Measurements from ENCODE around the gene SNRK.

SNRK gene

DNA sequence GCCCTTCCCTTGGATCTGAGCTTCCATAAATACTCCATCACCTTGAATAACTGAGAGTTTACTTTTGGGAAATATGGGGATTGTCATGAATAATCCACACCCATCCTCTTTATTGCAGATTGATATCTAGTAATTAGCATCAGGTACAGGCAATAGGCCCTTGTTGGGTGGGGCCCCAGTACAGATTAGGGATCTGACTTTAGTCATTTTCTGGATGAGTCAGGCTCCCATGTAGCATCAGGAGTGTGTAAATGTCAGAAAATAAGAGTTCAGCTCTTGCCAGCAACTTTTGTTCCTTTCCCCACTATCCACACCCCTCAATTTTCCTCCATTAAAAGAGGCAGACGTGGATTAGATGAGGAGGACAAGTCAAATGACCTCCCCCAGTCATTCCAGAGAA is 17.7 kb upstream of the SNRK start:
- DNase-seq (ENCODE audit: low read depth in 2 of 2): no peak

DNA sequence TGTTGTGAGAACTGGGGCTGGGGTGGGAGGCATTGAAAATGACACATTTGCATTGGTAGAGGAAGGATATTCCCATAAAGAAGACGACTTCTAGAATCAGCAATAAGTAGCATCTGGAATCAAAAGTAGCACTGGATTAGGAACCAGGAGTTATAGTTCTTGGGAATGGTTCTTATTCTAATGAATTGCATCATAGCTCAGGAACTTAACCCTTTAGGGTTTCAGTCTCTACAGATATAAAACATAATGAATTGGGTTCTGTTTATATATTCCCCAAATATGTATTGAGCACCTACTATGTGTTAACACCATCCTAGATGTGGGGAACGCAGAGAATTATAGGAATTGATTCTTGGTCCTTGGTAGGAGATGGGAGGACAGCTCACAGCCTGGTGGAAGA is 16.3 kb upstream of the SNRK start:
- no peak for DNase-seq (ENCODE audit: low read depth in 2 of 2)

DNA sequence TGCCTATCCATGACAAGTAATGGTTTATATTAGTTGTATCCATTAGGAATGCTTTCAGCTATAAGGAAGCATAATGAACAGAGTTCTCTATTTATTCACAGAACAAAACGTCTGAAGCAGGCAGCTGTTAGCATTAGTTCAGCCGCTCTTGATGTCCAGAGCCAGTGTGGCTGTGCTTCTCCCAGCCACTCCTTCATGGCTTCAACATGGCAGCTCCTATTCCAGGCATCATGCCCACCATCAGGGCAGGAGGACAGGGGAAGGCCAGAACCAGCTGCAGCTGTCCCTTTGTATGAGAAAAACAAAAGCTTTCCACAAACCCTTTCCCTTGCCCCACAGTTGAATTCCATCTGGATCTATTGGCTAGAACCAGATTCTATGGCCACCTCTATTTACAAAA is 12.9 kb upstream of the SNRK start:
- DNase-seq (ENCODE audit: low read depth in 2 of 2): no peak

DNA sequence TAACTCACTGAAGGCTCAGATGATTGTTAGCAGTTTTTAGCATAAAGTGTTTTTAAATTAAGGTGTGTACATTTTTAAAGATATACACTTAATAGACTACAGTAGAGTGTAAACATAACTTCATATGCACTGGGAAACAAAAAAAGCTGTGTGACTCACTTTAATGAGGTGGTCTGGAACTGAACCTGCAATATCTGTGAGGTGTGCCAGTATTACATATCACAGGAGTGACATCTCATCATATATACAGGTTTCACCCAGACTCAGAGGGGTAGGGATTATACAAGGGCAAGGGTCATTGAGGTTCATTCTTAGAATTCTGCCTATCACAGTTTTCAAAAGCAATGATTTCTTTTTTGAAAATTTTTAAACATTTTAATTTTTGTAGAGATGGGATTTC is 7.3 kb upstream of the SNRK start:
- DNase-seq (ENCODE audit: low read depth in 2 of 2): no peak

DNA sequence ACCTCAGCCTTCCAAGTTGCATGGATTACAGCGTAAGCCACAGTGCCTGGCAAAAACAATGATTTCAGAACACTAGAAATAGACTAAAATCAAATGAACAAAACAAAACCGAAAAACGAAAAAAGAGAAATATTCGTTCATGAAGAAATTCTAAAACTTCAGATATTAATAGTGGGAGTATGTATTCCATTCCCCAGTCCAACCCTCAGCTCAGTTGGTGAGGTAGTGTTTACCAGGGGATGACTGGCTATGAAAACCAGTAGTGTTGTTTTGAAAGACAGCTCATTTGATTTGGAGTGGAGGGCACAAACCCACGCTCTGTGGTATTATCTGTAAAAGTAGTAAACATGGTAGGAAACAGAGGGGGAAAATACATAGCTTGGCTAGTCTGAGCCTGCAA is 6.8 kb upstream of the SNRK start:
- no peak for DNase-seq (ENCODE audit: low read depth in 2 of 2)

DNA sequence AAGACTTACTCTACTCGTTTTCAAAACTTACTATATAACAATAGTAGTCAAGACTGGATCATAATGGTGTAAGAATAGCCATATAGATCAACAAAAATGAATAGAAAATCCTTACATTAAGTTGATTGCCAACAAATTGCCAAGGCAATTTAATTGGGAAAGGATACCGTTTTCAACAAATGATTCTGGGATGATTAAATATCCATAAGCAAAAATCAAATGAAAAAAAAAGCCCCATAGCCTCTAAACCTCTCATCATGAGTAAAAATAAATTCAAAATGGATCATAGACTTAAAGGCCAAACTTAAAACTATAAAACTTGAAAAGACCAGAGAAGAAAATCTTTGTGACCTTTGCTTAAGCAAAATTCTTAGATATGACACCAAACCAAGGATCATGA is 5.3 kb upstream of the SNRK start:
- no peak for DNase-seq (ENCODE audit: low read depth in 2 of 2)

DNA sequence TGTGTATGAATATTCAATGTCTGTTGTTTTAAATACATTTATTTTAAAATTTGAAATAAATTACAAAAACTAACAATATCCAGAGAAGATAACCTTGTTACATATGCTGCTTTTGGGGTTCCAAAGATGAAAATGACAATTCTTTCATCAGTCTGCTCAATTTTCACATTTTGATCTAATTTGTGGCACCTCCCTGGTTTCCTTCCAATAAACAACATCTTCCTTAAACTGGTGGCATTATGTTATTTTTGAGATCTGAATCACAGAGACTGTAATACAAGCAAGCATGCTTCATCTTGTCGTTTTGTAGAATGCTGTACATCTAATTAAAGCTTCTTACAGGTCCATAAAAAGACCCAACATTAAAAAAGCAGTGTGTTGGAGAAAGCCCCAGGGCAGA is 2.2 kb upstream of the SNRK start:
- DNase-seq (ENCODE audit: low read depth in 2 of 2): no peak

DNA sequence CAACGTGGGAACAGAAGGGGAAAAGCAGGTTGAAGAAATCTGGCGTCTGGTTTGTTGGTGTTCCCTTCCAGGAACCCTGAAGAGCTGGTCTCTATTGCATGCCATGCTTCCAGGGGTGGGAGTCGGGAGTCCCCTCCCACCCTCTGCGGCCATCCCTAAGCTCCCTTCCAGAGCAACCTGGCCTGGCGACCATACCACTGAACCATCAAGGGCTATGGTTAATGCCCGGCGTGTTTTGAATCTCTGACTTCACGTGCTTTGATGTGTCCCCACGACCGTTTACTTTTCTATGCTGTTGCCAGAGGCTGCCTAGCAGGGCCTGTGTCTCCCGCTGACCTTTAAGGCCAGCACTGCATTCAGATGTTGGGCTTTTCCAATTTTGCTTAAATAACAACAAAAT is 696 bp upstream of the SNRK start:
- DNase-seq (ENCODE audit: low read depth in 2 of 2): no peak

DNA sequence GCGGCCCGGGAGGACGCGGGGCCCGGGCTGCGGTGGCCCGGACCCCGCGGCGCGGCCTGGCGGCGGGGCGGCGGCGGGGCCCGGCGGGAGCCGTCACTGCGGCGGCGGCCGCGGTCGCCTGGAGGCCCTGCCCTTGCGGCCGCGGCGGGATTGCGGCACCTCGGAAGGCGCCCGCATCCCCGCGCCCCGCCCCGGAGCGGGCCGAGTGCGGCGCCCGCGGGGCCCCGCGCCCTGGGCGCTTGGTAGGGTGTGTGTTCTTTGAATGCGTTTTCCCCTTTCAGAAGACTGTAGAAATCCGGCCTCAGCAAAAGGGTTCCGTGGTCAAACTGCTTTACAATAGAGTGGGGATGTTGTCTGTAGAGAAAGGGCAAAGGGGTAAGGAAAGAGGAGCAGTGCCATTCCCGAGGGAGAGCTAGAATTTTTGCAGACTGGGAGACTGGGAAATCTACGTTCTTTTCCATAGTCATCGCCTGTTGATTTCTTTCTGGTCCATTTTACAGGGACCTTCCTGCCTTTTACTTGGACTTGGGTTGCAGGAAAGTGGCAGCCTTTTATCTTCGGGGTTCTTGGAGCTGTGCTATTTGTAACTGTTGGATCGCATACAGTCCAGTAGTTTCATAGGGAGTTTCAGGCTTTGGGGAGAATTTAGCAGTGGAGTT is 630 bp downstream of the SNRK start:
- no peak for DNase-seq (ENCODE audit: low read depth in 2 of 2)

DNA sequence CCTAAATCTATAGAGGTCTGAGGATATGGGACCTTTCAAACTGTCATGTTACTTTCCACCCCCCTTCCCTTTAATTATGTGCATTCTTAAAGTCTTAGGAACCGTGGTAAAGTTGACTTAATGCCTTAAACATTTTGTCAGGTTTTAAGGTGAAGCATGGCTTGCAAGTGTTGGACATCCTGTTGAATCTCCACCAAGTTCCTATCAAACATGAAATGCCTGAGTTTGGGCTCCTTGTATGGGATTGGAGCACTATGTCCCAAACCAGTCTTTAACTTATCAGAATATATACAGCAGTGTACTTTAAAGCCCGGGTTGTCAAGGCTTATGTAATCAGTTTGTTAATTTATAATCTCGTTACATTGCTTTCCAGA is 1.1 kb downstream of the SNRK start:
- no peak for DNase-seq (ENCODE audit: low read depth in 2 of 2)

DNA sequence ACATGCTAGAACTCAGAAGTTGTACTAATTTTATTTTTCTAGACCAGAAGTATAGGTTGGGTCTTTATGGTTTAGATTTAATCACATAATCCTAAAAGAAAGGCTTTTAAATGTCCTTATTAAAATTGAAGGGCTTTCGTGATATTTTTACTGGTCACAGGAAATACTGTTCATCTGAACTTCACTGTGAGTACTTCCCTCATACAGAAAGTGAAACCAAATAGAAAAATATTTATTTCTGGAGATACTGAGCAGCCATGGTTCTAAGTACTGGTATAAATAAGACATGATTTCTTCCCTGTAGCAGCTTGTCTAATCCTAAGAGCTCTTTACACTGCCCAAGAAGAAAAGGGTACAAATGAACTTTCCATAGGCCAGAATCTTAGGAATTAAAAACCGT is 2.0 kb downstream of the SNRK start:
- DNase-seq (ENCODE audit: low read depth in 2 of 2): no peak

DNA sequence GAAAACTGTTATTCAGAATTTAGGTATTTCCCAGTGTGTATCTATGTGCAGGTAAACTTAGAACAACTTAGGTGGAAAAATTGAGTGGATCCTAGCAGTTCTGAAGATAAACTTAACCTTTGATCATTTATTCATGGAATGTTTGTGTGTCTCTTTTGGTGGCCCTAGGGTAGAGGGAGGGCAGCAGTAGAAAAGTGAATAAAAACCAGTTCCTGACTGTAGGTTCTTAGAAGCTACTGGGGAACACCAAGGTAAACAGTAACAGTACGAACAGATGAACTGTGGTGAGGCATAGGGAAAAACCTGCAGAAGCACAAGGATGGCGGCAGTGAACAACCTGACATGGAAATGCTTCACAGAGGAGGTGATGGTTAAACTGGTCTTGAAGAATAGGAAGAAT is 2.5 kb downstream of the SNRK start:
- DNase-seq (ENCODE audit: low read depth in 2 of 2): no peak

DNA sequence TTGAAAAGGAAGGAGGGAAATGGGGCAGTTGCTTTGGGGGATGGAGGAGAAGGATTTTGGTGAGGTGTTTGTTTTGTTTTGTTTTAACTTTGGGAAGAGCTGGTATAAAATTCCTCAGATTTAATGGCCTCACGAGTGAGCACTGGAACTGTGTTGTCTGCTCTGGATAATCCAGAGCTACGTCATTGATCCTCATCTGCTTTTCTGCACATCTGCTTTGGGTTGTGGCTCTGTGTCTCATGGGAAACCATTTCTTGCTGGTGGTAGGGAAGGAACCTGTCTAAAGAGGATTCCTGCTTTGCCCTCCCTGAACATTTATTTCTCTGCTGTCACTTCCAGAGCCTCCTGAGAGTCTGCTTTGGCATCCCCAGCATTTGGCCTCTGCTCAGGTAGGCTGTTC is 3.1 kb downstream of the SNRK start:
- no peak for DNase-seq (ENCODE audit: low read depth in 2 of 2)

DNA sequence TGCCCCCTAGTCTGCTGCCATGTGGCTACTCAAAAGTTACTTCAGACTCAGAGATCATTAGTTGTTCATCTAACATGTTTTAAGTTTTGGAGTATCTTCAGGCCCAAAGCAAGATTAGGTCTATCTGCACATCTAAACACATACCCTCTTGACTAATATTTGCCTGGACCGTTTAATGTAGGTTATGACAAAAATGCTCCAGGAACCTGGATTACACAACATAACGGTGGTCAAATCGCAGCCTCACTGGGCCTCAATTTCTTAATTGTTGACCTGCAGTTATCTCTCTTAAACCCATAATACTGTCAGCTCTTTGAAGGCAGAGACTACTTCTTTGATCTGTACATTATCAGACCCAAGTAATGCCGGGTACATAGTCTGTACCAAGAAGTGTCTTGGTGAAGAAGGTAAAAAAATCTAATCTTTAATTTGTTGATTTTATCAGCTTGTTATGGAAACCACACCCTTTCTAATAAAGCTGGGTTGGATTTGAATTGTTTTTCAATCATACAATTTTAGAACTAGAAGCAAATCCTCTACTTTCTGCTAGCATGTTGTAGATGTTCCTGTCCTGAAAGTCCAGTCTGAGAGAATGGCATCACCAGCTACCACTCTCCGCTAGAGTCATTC is 3.6 kb downstream of the SNRK start:
- DNase-seq (ENCODE audit: low read depth in 2 of 2): no peak

DNA sequence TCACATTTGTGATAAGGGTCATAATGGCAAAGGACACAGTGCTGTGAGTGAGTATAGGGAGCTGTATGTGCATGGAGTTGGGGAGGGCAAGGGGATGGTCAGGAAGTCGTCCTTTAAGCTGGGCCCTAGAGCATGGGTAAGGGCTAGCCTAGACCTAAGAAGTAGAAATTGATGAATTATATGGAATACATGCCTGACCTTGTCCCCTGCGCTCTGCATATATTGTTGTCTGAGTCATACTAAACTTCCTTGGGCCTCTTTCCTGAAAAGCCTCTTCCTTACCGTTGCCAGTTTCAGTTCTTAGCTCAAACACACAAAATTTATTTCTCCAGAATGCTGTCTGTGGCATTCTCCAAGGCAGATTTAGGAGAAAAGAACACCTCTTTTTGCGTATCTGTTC is 4.6 kb downstream of the SNRK start:
- DNase-seq (ENCODE audit: low read depth in 2 of 2): no peak

DNA sequence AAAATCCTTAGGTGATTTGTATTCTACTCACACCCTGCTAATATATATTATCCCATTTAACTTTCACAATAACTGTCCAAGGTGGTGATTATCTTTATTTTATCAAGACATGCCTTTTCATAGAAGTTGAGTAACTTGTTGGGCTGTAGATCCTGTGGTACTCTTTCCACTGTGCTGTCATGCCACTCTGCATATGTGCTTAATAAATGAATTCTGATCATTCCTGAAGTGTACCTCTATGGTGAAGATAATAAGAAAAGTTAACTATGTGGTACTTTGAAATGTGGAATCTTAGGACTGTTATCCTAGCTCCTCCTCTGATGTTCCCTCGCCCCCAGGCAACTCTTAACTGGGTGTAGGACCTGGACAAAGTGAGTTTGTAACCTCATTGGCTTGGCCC is 5.2 kb downstream of the SNRK start:
- no peak for DNase-seq (ENCODE audit: low read depth in 2 of 2)

DNA sequence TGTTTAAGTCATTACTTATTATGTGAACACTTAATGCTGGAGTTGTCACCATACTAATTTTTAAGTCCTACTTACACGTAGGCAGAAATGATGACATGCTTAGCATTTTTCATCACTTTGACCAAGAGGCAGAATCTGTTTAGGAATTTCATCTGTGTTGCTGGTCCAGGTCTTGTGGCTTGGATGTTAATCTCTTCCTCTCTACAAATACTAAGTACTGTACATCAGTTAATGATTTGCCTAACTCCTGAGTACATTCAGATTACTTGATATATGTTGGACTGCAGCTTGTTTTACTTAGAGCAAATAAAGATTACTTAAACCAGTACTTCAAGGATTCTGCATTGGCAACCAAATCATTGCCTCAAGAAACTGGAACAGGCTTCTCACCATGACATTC is 8.6 kb downstream of the SNRK start:
- no peak for DNase-seq (ENCODE audit: low read depth in 2 of 2)

DNA sequence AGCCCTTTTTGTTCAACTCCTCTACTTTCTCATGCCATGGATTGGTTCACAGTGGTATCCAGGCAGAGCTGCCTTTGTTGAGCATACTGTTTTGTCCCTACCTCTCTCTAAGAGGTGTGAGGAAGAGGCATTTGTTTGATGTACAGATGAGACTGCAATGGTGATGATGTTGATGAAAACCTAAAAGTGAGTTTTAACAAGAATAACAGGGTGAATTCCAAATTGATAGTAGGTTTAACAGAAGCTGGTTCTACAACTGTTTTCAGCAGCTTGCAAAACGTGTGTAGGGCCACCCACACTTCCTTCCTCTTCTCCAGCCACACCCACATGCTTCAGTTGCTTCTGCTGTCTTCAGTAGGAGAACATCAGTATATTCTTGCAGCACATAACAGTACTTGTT is 10.2 kb downstream of the SNRK start:
- DNase-seq (ENCODE audit: low read depth in 2 of 2): peak; percentile 30 to 39

DNA sequence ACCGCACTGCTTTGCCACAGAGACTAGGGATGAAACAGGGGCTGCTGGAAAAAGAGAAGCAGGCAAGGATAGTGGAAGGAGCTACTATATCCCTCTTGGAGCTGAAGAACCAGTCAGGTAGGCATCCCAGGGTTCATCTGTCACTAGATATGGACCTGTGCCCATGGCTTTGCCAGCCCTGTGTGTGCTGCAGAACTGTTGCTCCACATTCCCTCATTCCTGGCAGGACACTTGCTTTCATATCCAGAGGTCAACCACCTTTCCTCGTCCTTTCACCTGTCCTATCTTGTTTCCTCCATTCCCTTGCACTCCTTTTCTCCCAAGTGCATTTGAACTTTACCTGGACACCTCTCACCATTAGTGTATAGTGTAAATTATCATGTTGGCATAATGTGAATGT is 12.0 kb downstream of the SNRK start:
- no peak for DNase-seq (ENCODE audit: low read depth in 2 of 2)

DNA sequence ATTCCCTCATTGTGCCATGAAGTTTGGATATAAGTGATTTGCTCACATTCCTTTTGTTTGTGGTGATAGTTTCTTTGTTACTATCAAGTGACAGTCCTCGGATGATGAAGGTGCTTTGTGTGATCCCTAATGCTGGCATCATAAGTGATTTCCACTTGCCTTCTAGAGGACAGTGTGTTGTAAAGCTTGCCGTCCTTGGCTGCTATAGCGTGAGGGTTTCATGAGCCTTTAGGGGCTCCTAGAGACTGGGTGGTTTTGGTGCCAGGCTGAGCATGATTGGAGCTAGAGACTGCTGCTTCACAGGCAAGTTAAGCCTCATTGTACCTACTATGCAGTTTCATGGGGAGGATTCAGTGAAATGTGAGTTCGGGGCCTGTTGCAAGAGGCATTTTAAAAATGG is 12.4 kb downstream of the SNRK start:
- DNase-seq (ENCODE audit: low read depth in 2 of 2): no peak

DNA sequence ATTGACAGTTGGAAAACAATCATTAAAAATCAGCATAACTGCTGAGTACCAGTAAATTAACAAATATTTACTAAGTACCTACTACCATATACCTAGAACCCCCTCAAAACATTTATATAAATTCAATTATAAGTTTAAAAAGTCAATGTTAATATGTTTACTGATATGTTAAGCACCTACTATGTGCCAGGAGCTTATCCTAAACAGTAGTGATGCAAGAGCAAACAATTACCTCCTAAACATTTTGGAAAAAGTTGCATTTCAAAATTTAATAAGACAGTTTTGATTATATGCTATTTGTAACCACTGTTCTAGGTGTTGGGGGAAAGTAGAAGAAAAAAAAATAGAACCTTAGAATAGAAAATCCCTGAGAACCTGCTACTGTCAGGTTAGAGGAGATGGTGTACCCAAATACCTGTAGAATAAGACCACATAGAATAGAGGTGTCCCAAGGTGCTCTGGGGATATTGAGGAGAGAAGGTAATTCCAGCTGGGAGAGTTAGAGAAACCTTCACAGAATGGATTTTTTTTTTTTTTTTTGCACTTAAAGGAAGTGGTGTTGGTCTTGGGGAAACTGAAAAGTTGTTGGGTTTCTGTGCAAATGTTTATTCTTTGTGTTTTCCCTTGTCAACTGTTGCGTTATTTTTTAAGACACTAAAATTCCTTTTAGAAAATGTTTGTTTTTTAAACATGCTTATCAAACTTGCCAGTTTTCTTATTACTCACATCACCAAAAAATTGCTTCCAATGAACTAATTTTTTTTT is 16.0 kb downstream of the SNRK start:
- DNase-seq (ENCODE audit: low read depth in 2 of 2): no peak

DNA sequence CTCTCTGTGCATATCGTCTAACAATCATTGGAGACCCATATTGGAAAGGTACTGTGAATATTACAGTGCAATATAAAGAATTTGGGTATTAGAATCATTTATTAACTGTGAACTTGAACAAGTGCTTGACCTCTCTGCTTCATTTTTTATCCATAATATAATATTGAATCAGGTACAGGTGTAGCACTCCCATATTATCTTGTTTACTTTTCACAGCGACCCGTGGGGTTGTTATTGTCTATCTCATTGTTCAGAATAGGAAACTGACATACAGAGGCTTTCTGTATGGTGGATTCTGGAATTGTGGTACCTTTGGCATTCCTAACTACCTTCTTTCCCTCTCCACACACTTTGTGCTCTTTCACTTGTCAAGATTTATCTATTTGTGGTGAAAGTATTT is 17.8 kb downstream of the SNRK start:
- no peak for DNase-seq (ENCODE audit: low read depth in 2 of 2)

DNA sequence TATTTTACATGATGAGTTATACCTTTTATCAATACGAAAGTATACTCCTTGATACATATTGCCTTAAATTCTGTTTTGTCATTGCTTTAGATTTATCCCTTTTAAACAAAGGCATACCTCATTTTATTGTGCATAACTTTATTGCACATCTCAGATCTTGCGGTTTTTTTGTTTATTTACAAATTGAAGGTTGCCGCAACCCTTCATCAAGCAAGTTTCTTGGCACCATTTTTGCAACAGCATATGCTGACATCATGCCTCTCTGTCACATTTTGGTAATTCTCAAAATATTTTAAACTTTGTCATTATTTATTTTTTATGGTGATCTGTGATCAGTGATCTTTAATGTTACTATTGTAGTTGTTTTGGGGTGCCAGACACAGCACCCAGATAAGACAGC is 20.9 kb downstream of the SNRK start:
- DNase-seq (ENCODE audit: low read depth in 2 of 2): no peak

DNA sequence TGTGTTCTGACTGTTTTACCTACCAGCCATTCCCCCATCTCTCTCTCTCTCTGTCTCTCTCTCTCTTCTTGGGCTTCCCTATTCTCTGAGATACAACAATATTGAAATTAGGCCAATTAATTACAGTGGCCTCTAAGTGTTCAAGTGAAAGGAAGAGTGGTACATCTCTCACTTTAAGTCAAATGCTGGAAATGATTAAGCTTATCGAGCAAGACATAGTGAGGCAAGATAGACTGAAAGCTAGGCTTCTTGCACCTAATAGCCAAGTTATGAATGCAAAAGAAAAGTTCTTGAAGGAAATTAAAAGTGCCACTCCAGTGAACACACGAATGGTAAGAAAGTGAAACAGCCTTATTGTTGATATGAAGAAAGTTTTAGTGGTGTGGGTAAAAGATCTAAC is 21.3 kb downstream of the SNRK start:
- DNase-seq (ENCODE audit: low read depth in 2 of 2): no peak

All from stimulated activated CD8-positive, alpha-beta memory T cell treated with anti-CD3 and anti-CD28 coated beads, Interleukin-7, amount 100 ng/mL, for 1 hour (primary cell).